NCI-H1417 treated with DMSO at 0.1 percent for 48 hours (cell line): ENCODE measurements around the gene CD72.
"Not testable (repeated sequence)": the region's sequence is repeated elsewhere in the genome, so short reads cannot be mapped to it uniquely, and the experiment has no call there.

Experiments
- DNase-seq: peaks from one replicate; lab custom pipeline; 2025; lab: John Stamatoyannopoulos, UW

Gene CD72

DNA sequence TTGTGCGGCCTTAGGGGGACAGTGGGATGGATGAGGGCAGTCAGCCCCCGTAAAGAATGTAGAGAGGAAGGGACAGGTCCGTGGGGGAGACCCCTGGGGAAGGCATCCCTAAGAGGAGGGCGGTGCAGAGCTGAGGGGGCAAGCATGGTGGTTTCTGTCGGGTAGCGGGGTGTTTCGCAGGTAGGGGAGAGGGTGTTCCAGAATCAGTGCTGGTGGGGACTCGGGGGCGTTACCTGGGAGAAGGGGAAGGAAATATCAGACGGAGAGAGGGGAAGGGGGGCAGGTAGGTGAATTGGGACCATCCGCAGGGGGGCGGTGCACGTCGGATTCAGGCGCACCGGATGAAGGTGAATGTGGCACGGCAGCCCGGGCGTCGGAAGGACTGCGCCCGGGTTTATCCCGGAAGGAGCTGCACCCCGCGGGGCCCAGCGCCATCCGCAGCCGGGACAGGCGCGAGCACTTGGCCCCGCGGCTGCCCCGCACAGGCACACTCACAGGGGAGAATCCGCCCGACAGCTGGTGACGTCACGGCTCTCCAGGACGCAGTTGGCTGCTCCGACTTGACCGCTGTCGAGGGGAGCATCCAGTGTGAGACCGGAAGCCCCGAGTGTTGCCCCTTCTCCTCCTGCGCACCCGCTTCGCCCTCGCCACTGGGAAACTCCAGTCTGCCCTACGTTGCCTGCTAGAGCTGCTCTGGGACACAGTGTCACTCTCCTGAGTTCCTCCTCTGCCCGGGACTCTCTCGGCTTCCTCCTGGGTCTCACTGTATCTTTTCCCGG is 1.3 kb downstream of the CD72 start:
- no peak for DNase-seq

DNA sequence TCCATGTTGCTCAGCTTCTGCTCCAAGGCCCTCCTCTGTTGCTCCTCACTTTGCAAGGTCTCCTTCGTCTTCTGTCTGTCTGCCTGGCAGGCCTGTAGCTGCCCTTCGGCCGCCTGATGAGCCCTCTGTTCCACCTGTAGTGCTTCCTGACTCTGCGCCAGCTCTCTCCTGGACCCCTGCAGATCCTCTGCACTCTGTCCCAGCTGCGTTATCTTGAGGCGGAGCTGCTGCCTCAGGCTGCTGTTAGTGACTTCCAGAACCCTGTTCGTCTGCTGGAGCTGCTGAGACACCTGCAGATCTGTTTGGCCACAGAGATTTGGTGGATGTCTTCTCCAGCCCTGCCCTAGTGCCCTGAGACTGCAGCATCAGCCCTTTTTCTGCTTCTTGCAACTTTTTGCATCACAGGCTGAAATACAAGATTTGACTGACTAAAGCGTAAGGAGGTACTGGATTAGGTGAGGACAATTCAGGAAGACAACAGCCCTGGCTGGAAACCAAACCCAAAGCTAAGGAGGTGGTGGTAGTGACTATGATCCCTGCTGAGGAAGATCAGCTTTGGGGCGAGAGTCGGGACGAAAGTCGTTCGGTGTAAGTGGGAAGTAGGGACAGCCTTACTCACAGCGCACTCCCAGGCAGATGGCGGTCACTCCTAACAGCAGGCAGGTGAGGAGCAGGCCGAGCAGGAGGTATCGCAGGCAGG is 2.1 kb downstream of the CD72 start:
- DNase-seq: no peak

- DNase-seq: no peak
Measured at GRCh38 chr9:35612843-35613242, 5.4 kb downstream of the CD72 start.

DNA sequence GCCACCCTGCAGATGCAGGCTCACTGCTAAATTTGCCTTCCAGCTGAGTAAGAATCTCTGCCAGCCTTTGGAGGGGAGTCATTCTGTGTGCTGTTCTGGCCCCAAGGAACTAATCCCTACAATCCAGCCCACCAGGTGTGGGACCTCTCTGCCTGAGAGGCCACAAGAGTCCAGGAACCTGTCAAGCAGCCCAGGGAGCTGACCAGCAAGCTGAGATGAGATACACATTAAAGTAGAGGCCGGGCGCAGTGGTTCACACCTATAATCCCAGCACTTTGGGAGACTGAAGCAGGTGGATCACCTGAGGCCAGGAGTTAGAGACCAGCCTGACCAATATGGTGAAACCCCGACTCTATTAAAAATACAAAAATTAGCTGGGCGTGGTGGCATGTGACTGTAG is 6.1 kb downstream of the CD72 start:
- not testable (repeated sequence) for DNase-seq

DNA sequence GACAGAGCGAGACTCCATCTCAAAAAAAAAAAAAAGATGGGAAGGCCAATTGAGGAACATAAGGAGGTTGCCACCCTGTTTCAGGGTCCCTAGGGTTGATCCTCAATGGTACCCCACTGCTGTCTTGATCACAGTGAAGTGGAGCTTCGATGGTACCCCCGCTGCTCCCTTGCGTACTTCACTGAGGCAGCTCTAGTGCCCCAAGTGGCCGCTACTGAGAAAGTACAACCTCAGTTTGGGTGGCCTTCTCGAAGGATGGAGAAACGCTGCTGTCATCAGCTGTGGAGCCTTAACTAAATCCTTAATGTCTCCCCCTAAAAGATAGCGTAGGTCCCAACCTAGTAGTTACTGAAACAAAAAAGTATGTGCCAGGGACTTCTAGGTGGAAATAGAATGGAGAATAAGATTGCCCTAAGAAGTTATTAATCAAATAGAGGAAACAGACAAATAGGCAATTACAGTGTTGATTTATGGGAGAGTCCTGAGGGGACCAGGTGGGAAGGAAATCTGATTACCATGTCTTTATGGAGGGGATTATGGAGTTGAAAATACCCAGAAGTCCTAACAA is 6.9 kb downstream of the CD72 start:
- no peak for DNase-seq

DNA sequence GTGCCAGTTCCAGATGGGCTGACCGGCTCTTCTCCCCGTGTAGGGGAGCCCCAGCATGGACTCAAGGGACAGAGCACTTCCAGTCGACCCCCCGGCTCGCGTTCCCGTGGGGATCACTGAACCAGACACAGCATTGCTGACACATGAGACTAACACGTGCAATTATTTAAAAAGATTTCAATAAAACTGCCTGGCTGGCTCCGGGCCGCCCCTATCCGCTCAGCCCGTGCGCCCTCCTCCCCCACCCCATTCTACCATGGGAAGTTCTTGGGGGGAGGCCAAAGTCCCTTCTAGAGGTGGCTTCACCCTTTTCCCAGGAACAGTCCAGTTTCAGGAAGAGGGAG is 8.4 kb downstream of the CD72 start:
- DNase-seq: no peak

DNA sequence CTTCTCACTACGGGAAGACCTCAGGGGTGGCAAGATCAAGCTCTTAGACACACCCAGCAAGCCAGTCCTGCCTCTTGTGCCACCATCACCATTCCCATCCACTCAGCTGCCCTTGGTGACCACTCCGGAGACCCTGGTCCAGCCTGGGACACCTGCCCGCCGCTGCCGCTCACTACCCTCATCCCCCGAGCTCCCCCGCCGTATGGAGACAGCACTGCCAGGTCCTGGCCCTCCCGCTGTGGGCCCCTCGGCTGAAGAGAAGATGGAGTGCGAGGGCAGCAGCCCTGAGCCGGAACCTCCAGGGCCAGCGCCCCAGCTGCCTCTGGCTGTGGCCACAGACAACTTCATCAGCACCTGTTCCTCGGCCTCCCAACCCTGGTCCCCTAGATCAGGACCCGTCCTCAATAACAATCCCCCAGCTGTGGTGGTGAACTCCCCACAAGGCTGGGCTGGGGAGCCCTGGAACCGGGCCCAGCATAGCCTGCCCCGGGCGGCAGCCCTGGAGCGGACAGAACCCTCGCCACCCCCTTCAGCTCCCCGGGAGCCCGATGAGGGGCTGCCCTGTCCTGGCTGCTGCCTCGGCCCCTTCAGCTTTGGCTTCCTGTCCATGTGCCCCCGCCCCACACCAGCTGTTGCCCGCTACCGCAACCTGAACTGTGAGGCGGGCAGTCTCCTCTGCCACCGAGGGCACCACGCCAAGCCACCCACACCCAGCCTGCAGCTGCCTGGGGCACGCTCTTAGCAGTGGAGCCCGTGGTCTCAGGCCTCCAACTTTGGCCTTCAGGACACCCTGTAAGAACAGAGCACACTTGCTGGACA is 9.0 kb downstream of the CD72 start:
- DNase-seq: no peak

DNA sequence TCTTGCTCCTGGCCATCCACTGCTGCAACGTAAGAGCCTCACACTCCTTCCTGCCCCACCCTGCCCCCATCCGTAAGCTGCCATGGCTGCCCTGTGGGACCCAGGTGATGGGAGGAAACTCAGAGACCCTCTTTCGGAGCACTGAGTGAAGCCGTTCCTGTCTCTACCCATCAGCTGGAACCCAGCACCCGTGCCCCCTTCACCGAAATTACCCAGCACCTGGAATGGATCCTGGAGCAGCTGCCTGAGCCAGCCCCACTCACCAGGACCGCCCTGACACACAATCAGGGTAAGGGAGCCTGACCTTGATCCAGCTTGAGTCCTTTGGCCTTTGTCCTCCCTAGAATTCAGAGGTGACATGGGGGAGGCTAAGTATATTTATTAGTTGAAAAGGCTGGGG is 10.0 kb downstream of the CD72 start:
- DNase-seq: no peak

DNA sequence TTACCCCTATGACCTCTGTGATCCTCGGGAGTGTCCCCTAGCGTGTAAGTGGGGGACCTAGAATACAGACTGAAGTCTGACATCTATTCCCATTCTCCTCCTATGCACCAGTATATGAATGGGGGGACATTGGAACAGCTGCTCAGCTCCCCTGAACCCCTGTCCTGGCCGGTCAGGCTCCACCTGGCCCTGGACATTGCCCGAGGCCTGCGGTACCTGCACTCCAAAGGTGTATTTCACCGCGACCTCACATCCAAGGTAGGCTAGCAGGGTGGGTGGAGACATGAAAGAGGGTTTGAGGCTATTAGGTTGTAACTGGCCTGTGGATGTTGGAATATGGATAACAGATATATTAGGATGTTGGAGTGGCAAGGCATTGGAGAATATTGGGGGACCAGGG is 11.5 kb downstream of the CD72 start:
- DNase-seq: no peak

DNA sequence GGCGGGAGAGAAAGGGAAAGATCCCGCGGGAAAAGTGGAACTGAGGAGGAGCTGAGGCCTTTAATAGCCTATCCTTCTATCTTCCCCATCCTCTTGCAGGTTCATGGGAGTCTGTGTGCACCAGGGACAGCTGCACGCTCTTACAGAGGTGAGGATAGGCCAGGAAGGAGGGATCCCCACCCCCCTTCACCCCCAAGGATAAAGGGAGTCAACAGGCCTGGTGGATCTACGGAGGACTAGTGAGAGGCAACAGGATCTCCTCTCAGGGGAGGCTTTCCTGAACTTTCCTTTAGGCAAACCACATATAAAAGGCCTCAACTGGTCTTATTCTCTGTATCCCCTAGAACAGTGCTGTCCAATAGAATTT is 12.1 kb downstream of the CD72 start:
- DNase-seq: no peak

DNA sequence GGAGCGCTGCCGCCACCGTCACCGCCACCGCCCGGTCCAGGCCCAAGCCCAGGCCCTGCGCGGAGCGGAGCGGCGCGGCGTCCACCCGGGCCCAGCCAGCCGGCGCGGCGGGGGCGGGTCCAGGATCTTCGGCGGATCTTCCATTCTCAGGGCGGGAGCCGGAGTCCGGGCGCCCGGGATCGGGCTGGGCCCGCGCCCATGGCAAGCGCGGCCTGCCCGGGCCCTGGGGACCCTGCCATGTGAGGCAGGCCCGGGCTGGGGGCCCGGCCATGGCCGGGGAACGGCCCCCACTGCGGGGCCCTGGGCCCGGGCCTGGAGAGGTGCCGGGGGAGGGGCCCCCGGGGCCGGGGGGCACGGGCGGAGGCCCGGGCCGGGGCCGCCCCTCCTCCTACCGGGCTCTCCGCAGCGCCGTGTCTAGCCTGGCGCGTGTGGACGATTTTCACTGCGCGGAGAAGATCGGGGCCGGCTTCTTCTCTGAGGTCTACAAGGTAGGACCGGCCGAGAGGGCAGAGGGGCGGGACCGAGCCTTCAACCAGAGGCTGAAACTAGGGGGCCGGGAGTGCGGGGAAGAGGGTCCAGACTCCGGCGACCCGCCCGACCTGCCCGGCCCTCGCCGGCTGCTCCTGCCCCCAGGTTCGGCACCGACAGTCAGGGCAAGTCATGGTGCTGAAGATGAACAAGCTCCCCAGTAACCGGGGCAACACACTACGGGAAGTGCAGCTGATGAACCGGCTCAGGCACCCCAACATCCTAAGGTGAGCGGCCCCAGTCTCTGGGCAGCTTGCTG is 12.7 kb downstream of the CD72 start:
- DNase-seq: no peak

GRCh38 chr9:35604578-35605350 is 13.4 kb downstream of the CD72 start, which contains the start of gene TESK1:
Gene TESK1 (plus strand): TSS chr9:35605262. CDS start chr9:35605620, 358 bp downstream.
- DNase-seq: no peak

- peak; percentile 87 for DNase-seq
Measured at GRCh38 chr9:35603986-35604577, 14.1 kb downstream of the CD72 start.

GRCh38 chr9:35603506-35603985 is 14.7 kb downstream of the CD72 start:
- DNase-seq: no peak

GRCh38 chr9:35599763-35600604 is 18.2 kb downstream of the CD72 start:
- no peak for DNase-seq

DNA sequence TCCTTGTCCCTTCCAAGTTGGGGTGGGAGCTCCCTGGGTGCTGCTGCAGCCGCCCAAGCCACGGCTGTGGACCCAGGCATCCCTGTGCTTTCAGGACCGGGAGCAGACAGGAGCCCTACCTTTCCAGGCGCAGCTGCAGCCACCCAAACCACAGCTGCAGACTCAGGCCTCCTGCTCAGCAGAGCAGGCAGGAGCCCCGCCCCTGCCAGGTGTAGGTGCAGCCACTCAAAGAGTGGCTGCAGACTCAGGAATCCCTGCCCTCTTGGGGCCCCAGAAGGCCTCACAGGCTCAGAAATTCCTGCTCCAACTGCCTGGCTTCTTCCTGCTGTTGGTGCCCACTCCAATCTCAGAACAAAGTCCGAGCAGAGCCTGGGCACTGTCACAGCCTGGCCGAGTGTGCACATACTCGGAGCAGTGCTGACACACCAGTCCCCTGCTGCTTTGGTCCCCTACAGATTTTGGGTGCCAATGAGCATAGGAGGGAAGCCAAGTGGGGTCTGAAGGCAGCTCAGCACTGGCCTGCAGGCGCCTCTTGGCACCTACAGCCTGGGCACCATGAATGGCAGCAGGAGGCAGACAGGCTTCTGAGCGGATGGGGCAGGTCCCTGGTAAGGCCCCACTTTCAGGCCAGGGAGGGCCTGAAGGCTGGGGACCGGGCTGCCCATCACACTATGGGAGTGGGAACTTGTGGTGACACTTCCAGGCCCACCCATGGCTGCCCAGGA is 19.2 kb downstream of the CD72 start:
- DNase-seq: no peak

- not testable (repeated sequence) for DNase-seq
Measured at GRCh38 chr9:35596907-35597306, 21.3 kb downstream of the CD72 start.

DNA sequence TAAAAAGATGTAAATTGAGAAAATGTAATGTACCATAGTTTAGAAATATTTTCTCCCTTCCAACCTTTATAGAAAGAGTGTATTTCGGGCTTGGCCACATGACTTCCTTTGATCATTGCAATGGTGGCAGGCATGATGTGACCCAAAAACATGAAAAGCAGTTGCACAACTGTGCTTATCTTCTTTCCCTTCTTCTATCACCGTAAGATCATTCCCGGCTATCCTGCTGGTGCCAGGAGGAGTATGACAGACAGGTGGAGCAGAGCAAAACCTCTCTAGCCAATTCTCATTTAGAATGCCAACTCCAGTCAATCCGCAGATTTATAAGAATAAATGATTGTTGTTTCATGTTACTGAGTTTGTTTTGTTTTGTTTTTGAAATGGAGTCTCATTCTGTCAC is 23.7 kb downstream of the CD72 start:
- DNase-seq: no peak

- DNase-seq: no peak
Measured at GRCh38 chr9:35593581-35593980, 24.6 kb downstream of the CD72 start.
